Measurements from ENCODE around the gene ASZ1.

The ASZ1 gene

DNA sequence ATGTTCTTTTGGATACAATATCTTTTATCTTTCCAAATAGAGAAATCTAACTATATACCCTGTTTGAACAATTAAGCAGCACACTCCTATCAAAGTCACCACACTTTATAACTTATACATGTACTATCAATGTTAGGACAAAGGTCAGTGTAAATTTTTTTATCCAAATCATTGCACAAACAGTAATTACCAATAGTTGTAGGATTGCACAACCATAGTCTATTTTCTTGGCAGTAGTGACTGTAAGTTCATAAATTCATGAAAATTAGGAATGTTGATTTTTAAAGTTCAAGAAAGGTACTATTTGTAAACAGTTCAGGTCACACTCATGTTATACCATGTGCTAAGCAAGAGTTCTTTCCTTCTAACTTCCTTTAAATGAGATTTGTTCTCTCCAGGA is 113.7 kb downstream of the ASZ1 start:
- Histone ChIP-seq H3K4me2 (ENCODE audit: low read length) (no peak overlapping the region), H3K27me3 (ENCODE audit: control insufficient read depth, low read length) (0 out of 2 replicates have a peak, but pooled peaks cover 2% of the 10 kb centered on the region)

More for the DNA sequence above, 113.7 kb downstream of the ASZ1 start:
- Histone ChIP-seq H3K9me3 (ENCODE audit: control insufficient read depth, insufficient read depth, low read length) (no peaks in the 10 kb centered on the region), H3K36me3 (ENCODE audit: control insufficient read depth, low read length) (no peaks in the 10 kb centered on the region), H3K27ac (ENCODE audit: low read depth, low read length) (no peak overlapping the region), H3F3A (ENCODE audit: control insufficient read depth, insufficient read depth) (no peaks in the 10 kb centered on the region), H4K20me1 (ENCODE audit: control insufficient read depth, insufficient read depth, low read depth, low read length) (no peaks in the 10 kb centered on the region), H3K79me2 (ENCODE audit: control insufficient read depth, low read length) (no peaks in the 10 kb centered on the region), H3K4me3 (ENCODE audit: low read length) (no peak overlapping the region), H3K4me1 (ENCODE audit: control insufficient read depth, low read length) (no peaks in the 10 kb centered on the region), H3K9me2 (replicated peaks; ENCODE audit: control insufficient read depth, low read length) (no peaks in the 10 kb centered on the region)
- no peak for TF ChIP-seq EZH2phosphoT487 (IDR thresholded peaks at IDR 0.05; ENCODE audit: borderline replicate concordance, low read length)
- TF ChIP-seq, protein P1, sequence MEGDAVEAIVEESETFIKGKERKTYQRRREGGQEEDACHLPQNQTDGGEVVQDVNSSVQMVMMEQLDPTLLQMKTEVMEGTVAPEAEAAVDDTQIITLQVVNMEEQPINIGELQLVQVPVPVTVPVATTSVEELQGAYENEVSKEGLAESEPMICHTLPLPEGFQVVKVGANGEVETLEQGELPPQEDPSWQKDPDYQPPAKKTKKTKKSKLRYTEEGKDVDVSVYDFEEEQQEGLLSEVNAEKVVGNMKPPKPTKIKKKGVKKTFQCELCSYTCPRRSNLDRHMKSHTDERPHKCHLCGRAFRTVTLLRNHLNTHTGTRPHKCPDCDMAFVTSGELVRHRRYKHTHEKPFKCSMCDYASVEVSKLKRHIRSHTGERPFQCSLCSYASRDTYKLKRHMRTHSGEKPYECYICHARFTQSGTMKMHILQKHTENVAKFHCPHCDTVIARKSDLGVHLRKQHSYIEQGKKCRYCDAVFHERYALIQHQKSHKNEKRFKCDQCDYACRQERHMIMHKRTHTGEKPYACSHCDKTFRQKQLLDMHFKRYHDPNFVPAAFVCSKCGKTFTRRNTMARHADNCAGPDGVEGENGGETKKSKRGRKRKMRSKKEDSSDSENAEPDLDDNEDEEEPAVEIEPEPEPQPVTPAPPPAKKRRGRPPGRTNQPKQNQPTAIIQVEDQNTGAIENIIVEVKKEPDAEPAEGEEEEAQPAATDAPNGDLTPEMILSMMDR (IDR thresholded peaks at IDR 0.05; ENCODE audit: low read depth, low read length, poor library complexity, severe bottlenecking), result no peak
